Measurements from ENCODE around the gene ZNF565. TPM values are rescaled to one million over a fixed set of nuclear protein-coding genes. Genes with fewer than 3 reads are reported as not detected.

Gene ZNF565
- polyA plus RNA-seq, 1 of the 3 experiments (the other 2 are of a cell fraction): 1.5 TPM

DNA sequence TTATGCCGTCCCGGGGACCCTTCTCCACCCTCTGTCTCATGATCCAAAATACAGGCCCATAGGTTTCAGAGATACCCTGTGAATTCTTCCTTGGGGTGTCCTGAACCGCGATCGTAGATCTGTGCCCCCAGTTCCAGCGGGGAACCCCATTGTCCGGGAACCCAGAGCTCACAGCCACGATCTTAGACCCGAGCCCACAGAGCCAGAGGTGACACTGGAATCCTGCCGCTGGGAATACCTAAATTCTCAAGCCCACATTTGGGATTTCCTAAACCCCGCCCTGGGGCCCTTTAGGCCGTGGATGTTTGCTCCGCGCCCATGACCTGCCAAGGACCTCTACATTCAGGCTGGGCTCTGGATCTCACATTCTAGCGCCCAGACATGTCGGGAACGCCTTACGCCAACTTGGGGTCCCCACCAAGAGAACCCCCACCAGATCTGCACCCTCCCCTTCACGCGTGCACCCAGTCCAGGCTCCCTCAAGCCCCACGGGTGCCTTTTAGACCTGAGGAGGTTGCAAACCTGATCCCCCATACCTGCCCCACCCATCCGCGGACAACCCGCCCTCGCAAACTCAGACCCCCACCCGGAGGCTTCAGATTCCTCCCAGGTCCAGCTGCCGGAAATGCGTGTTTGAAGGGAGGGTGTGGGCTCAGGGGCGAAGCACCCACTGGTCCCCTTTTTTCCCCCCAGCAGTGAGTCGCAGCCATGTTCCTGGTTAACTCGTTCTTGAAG lies 74.0 kb downstream of the ZNF565 start (continued):
- no peak for TF ChIP-seq JUND (IDR thresholded peaks at IDR 0.05)
- TF ChIP-seq, protein P1, sequence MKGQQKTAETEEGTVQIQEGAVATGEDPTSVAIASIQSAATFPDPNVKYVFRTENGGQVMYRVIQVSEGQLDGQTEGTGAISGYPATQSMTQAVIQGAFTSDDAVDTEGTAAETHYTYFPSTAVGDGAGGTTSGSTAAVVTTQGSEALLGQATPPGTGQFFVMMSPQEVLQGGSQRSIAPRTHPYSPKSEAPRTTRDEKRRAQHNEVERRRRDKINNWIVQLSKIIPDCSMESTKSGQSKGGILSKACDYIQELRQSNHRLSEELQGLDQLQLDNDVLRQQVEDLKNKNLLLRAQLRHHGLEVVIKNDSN (IDR thresholded peaks at IDR 0.05; ENCODE audit: borderline replicate concordance, low read depth): no peak

DNA sequence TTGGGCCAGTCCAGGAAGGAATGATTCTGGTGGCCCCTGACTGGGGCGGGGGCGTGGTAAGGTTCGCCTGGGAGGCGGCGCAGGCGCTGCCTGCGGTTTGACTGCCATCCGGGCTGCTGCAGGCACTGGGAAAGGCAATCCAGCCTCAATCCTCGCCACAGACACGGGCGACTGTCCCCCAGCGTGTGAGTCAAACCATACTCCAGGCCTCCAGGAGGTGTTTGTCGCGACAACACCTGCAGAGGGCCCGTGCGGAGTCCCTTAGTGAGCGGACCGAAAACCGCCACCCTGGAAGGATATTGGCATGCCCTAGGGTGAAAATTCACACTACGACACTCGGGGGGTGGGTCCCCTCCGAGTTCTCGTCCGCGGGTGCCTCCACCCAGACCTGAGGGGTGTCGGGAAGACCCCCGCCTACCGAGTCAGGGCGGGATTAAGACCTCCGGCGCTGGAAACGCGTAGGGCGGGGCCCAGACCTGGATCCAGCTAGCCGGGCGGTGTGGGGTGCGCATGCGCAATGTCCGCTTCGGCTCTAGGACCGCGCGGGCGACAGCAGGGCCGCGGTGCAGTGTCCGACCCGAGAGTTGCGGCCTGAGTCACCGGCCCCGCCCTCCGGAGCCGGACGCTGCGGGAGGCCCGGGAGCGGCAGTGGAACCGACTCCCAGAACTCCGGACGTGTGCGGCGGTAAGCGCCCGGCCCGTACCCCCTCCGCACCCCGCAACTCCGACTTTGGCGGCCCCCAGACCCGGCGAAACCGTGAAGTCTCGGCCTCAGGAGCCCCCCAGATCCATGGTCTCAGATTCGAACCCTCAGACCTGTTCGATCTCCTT lies 74.8 kb downstream of the ZNF565 start, which contains the start of gene CAPNS1:
TSS of gene CAPNS1 (plus strand) at position 594 of the 831 bp plus-strand sequence. CDS start 946 bp downstream, outside the sequence.
- H3K27ac ChIP-seq (ENCODE audit: low read depth in 2 of 2, low read length in 1 of 2): peak within 1 kb of the TSS; percentile 87 to 93
- peak; percentile 98 for DNase-seq
- 2% methylated on average over 28 of the region's 75 CpGs for WGBS (ENCODE audit: low lambda C conversion rate)
- no peaks in the 10 kb centered on the region for H3K9me2 ChIP-seq
- H4K20me1 ChIP-seq (ENCODE audit: insufficient read depth): peaks cover 23% of the 10 kb centered on the region
- H3K4me1 ChIP-seq (ENCODE audit: control insufficient read depth in 1 of 2, insufficient read depth in 2 of 2, low read depth in 1 of 2, low read length in 1 of 2): peaks cover 14% of the 10 kb centered on the region in 2 experiments; a peak in 3 of 4 replicates
- H2AFZ ChIP-seq (ENCODE audit: low read depth): peak within 1 kb of the TSS; percentile 61
- peaks cover 19% of the 10 kb centered on the region for H3F3A ChIP-seq (replicated peaks; ENCODE audit: insufficient read depth)
- H3K4me2 ChIP-seq: peak within 1 kb of the TSS; percentile 89
- H3K9ac ChIP-seq: peak within 1 kb of the TSS; percentile 97
- peaks cover 33% of the 10 kb centered on the region for H3K79me2 ChIP-seq (ENCODE audit: insufficient read depth)
- no peaks in the 10 kb centered on the region for H3K27me3 ChIP-seq (ENCODE audit: insufficient read depth)
- peaks cover 16 to 25% of the 10 kb centered on the region in 2 experiments for H3K36me3 ChIP-seq (replicated peaks in 1 of 2; ENCODE audit: control insufficient read depth in 1 of 2, insufficient read depth in 2 of 2, low read length in 1 of 2)
- peak within 1 kb of the TSS; percentile 80 to 90 for H3K4me3 ChIP-seq (ENCODE audit: low read depth in 2 of 2, low read length in 1 of 2)
- H3K9me3 ChIP-seq: no peaks in the 10 kb centered on the region
- ChIA-PET POLR2A (interaction anchor here (1.2 to 1.5 kb wide), 3 partner anchors 12 to 24 kb away, joined by 3 to 5 read pairs (median 3); partner anchors contain the start of gene TBCB), CTCF (interaction anchor here (1.6 kb wide), 1 partner anchor 12 kb away, joined by 6 read pairs; no protein-coding TSS in a partner anchor)
- TF ChIP-seq TCF12 (IDR thresholded peaks at IDR 0.05) (peak; percentile 14; the same call in 1 of the 2 replicates), FOSL2 (IDR thresholded peaks at IDR 0.05; ENCODE audit: borderline replicate concordance, low read depth) (peak; percentile 76; the same call in 1 of the 2 replicates), NFIC (IDR thresholded peaks at IDR 0.05; ENCODE audit: borderline replicate concordance) (no peak), SIN3A (IDR thresholded peaks at IDR 0.05; ENCODE audit: borderline replicate concordance, low read depth, low read length) (0 out of 2 replicates have a peak, but pooled peaks have one; percentile 16), SMC3 (IDR thresholded peaks at IDR 0.05; ENCODE audit: low read depth, low read length) (no peak), NRF1 (IDR thresholded peaks at IDR 0.05; ENCODE audit: low read depth, low read length) (peak; percentile 89), MXI1 (IDR thresholded peaks at IDR 0.05; ENCODE audit: low read depth, low read length) (peak; percentile 53), TAF1 (IDR thresholded peaks at IDR 0.05; ENCODE audit: borderline replicate concordance, low read depth, low read length) (peak; percentile 92), MEF2A (IDR thresholded peaks at IDR 0.05; ENCODE audit: borderline replicate concordance, low read depth) (no peak), FOXJ3 (CRISPR knock-in tag; IDR thresholded peaks at IDR 0.05) (no peak), ELF1 (IDR thresholded peaks at IDR 0.05) (no peak), GATA2 (CRISPR knock-in tag; IDR thresholded peaks at IDR 0.05) (no peak), TEAD4 (IDR thresholded peaks at IDR 0.05; ENCODE audit: borderline replicate concordance, insufficient read depth) (no peak), JUND (IDR thresholded peaks at IDR 0.05) (peak; percentile 41; the same call in 1 of the 2 replicates), CHD2 (IDR thresholded peaks at IDR 0.05; ENCODE audit: low read length, partially characterized antibody) (peak; percentile 59), RFX5 (IDR thresholded peaks at IDR 0.05; ENCODE audit: low read length) (no peak), RAD21 (IDR thresholded peaks at IDR 0.05; ENCODE audit: low read length) (no peak), RCOR1 (IDR thresholded peaks at IDR 0.05; ENCODE audit: low read length) (no peak)
- TF ChIP-seq, protein P1 (IDR thresholded peaks at IDR 0.05; ENCODE audit: borderline replicate concordance, low read depth): no peak
- TF ChIP-seq, protein P2, sequence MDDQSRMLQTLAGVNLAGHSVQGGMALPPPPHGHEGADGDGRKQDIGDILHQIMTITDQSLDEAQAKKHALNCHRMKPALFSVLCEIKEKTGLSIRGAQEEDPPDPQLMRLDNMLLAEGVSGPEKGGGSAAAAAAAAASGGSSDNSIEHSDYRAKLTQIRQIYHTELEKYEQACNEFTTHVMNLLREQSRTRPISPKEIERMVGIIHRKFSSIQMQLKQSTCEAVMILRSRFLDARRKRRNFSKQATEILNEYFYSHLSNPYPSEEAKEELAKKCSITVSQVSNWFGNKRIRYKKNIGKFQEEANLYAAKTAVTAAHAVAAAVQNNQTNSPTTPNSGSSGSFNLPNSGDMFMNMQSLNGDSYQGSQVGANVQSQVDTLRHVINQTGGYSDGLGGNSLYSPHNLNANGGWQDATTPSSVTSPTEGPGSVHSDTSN (IDR thresholded peaks at IDR 0.05): peak; percentile 71
- TF ChIP-seq, protein P3, sequence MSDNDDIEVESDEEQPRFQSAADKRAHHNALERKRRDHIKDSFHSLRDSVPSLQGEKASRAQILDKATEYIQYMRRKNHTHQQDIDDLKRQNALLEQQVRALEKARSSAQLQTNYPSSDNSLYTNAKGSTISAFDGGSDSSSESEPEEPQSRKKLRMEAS (IDR thresholded peaks at IDR 0.05; ENCODE audit: low read depth): peak; percentile 61; the same call in 1 of the 2 replicates
- TF ChIP-seq, protein P4, sequence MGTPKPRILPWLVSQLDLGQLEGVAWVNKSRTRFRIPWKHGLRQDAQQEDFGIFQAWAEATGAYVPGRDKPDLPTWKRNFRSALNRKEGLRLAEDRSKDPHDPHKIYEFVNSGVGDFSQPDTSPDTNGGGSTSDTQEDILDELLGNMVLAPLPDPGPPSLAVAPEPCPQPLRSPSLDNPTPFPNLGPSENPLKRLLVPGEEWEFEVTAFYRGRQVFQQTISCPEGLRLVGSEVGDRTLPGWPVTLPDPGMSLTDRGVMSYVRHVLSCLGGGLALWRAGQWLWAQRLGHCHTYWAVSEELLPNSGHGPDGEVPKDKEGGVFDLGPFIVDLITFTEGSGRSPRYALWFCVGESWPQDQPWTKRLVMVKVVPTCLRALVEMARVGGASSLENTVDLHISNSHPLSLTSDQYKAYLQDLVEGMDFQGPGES (IDR thresholded peaks at IDR 0.05; ENCODE audit: low read depth, low read length): no peak
- TF ChIP-seq, protein P5, sequence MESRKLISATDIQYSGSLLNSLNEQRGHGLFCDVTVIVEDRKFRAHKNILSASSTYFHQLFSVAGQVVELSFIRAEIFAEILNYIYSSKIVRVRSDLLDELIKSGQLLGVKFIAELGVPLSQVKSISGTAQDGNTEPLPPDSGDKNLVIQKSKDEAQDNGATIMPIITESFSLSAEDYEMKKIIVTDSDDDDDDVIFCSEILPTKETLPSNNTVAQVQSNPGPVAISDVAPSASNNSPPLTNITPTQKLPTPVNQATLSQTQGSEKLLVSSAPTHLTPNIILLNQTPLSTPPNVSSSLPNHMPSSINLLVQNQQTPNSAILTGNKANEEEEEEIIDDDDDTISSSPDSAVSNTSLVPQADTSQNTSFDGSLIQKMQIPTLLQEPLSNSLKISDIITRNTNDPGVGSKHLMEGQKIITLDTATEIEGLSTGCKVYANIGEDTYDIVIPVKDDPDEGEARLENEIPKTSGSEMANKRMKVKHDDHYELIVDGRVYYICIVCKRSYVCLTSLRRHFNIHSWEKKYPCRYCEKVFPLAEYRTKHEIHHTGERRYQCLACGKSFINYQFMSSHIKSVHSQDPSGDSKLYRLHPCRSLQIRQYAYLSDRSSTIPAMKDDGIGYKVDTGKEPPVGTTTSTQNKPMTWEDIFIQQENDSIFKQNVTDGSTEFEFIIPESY (IDR thresholded peaks at IDR 0.05; ENCODE audit: borderline replicate concordance, low read depth): peak; percentile 52; the same call in 1 of the 2 replicates
